Parathyroid adenoma (tissue), 2 donors: Measurements from ENCODE around the gene ALG12.

Experiments
- H2AFZ ChIP-seq: fragments of 300-600 bp; sonication (generic); one replicate; pipeline ENCODE4 v1.7.0; 2017; ENCODE audit warnings: antibody characterized with exemption, mild to moderate bottlenecking
- H3K27ac ChIP-seq: fragments of 300-600 bp; sonication (generic); one replicate; pipeline ENCODE4 v1.7.0; 2017
- H3K27me3 ChIP-seq: fragments of 300-600 bp; sonication (generic); one replicate; pipeline ENCODE4 v1.7.0; 2017; ENCODE audit warnings: low read length; ENCODE audit not compliant: control insufficient read depth, insufficient read depth
- H3K36me3 ChIP-seq: fragments of 300-600 bp; sonication (generic); one replicate; pipeline ENCODE4 v1.7.0; 2017; ENCODE audit warnings: low read length; ENCODE audit not compliant: control insufficient read depth, insufficient read depth
- H3K4me1 ChIP-seq: fragments of 300-600 bp; sonication (generic); one replicate; pipeline ENCODE4 v1.7.0; 2017; ENCODE audit warnings: control low read depth
- H3K4me2 ChIP-seq: fragments of 300-600 bp; sonication (generic); one replicate; pipeline ENCODE4 v1.7.0; 2017; ENCODE audit warnings: low read length
- H3K4me3 ChIP-seq: fragments of 300-600 bp; sonication (generic); one replicate; pipeline ENCODE4 v1.7.0; 2017; ENCODE audit warnings: low read depth, low read length
- H3K79me2 ChIP-seq: fragments of 300-600 bp; sonication (generic); one replicate; pipeline ENCODE4 v1.7.0; 2017; ENCODE audit warnings: control low read depth
- H3K9ac ChIP-seq: fragments of 300-600 bp; sonication (generic); one replicate; pipeline ENCODE4 v1.7.0; 2017; ENCODE audit warnings: mild to moderate bottlenecking
- H3K9me3 ChIP-seq: fragments of 300-600 bp; sonication (generic); one replicate; pipeline ENCODE4 v1.7.0; 2017; ENCODE audit warnings: low read length; ENCODE audit not compliant: control insufficient read depth
- CTCF ChIP-seq: fragments of 300-600 bp; sonication (generic); IDR thresholded peaks from one replicate; pipeline ENCODE4 v1.7.0; 2017; ENCODE audit warnings: antibody characterized with exemption, mild to moderate bottlenecking
- donor health status: primary hyperparathyroidism.

The ALG12 gene

GRCh38 chr22:49892226-49892899, 25.9 kb downstream of the ALG12 start:
- H3K27me3 ChIP-seq: no peaks in the 10 kb centered on the region
- no peak overlapping the region for H3K9ac ChIP-seq
- no peak overlapping the region for H3K4me2 ChIP-seq
- no peaks in the 10 kb centered on the region for H3K79me2 ChIP-seq
- no peak overlapping the region for H2AFZ ChIP-seq
- H3K4me1 ChIP-seq: no peaks in the 10 kb centered on the region
- H3K4me3 ChIP-seq: no peak overlapping the region
- H3K27ac ChIP-seq: no peak overlapping the region
- TF ChIP-seq CTCF: no peak
- H3K9me3 ChIP-seq: no peaks in the 10 kb centered on the region
- H3K36me3 ChIP-seq: no peaks in the 10 kb centered on the region

GRCh38 chr22:49889071-49889470, 29.2 kb downstream of the ALG12 start:
- H3K27ac ChIP-seq: no peak overlapping the region
- H3K36me3 ChIP-seq: no peaks in the 10 kb centered on the region
- TF ChIP-seq CTCF: no peak

GRCh38 chr22:49887702-49888101, 30.5 kb downstream of the ALG12 start:
- H3K27ac ChIP-seq: no peak overlapping the region
- H3K4me2 ChIP-seq: no peak overlapping the region
- no peak overlapping the region for H3K4me3 ChIP-seq
- peaks cover 4% of the 10 kb centered on the region for H3K79me2 ChIP-seq
- no peak for TF ChIP-seq CTCF
- no peak overlapping the region for H3K9ac ChIP-seq
- no peaks in the 10 kb centered on the region for H3K9me3 ChIP-seq
- no peaks in the 10 kb centered on the region for H3K27me3 ChIP-seq
- no peak overlapping the region for H2AFZ ChIP-seq
- no peaks in the 10 kb centered on the region for H3K36me3 ChIP-seq
- no peaks in the 10 kb centered on the region for H3K4me1 ChIP-seq

More at GRCh38 chr22:49889071-49889470, 29.2 kb downstream of the ALG12 start:
- no peaks in the 10 kb centered on the region for H3K9me3 ChIP-seq
- no peak overlapping the region for H3K9ac ChIP-seq
- peaks cover 4% of the 10 kb centered on the region for H3K79me2 ChIP-seq
- H3K27me3 ChIP-seq: no peaks in the 10 kb centered on the region
- H2AFZ ChIP-seq: no peak overlapping the region
- H3K4me2 ChIP-seq: no peak overlapping the region
- no peak overlapping the region for H3K4me3 ChIP-seq
- no peaks in the 10 kb centered on the region for H3K4me1 ChIP-seq

DNA sequence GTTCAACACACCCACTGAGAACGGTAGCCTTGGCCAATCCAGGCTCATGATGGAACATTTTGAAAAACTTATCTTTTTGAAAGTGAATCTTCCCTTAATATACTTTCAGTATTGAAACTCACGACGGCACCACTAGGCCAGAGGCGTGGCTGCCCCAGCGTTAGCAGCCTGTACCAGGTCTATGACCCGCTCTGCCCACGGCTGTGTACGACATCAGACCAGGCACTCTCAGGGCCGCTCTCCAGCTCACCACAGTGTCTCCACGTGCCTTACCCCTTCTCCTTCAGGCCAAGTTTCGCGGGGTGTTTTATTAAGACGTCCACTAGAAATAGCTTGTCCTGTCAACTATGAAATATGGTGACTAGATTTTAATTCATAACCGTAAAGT, 31.2 kb downstream of the ALG12 start:
- Histone ChIP-seq H3K9me3 (no peaks in the 10 kb centered on the region), H3K27me3 (no peaks in the 10 kb centered on the region), H3K27ac (no peak overlapping the region), H3K79me2 (peaks cover 4% of the 10 kb centered on the region), H2AFZ (no peak overlapping the region), H3K4me2 (no peak overlapping the region), H3K4me1 (no peaks in the 10 kb centered on the region), H3K36me3 (no peaks in the 10 kb centered on the region), H3K9ac (no peak overlapping the region), H3K4me3 (no peak overlapping the region)
- TF ChIP-seq CTCF: no peak
